H1 (cell line): ENCODE results near the gene LCE2D. TPM values are rescaled to one million over a fixed set of nuclear protein-coding genes. Genes with fewer than 3 reads are reported as not detected.

Source experiments
- CTCF ChIA-PET: fragments of 300-600 bp; sonication (Branson Sonifier 250); formaldehyde crosslinking; loops from one replicate; lab custom pipeline; 2021; ENCODE audit not compliant: partially characterized antibody; lab: Charles Lee
- POLR2A ChIA-PET: fragments of 300-600 bp; sonication (Branson Sonifier 250); formaldehyde crosslinking; loops from one replicate; lab custom pipeline; 2021; ENCODE audit warnings: inconsistent platforms; ENCODE audit not compliant: partially characterized antibody; lab: Charles Lee
- DNase-seq, 2 experiments: peaks; one replicate each; pipeline versions ENCODE4 v3.0.0 to v3.0.0-alpha.2; 2010 to 2022; ENCODE audit warnings: low spot score in 2 of 2, low read depth in 1 of 2, mixed read lengths in 1 of 2
- FAIRE-seq: peaks from 2 replicates; lab custom pipeline; 2011; peaks lifted over from hg19 to GRCh38; lab: Jason Lieb, UNC
- H2AFZ ChIP-seq: 2 replicates; pipeline ENCODE4 v1.8.1; 2012; ENCODE audit warnings: low read length, inconsistent platforms
- H2AK5ac ChIP-seq: 2 replicates; pipeline ENCODE4 v1.6.1; 2013; ENCODE audit warnings: low read depth, low read length
- H2BK120ac ChIP-seq: replicated peaks from 2 replicates; pipeline ENCODE3; 2013; ENCODE audit warnings: low read depth, low read length, inconsistent platforms
- H2BK12ac ChIP-seq: 2 replicates; pipeline ENCODE4 v1.6.1; 2013; ENCODE audit warnings: low read depth, low read length
- H2BK15ac ChIP-seq: 2 replicates; pipeline ENCODE4 v1.6.1; 2013; ENCODE audit warnings: low read length
- H2BK20ac ChIP-seq: 2 replicates; pipeline ENCODE4 v1.6.1; 2013; ENCODE audit warnings: low read length
- H2BK5ac ChIP-seq: 2 replicates; pipeline ENCODE4 v1.6.1; 2013; ENCODE audit warnings: low read depth, low read length
- H3K14ac ChIP-seq: 2 replicates; pipeline ENCODE4 v1.6.1; 2013; ENCODE audit warnings: inconsistent platforms; ENCODE audit not compliant: insufficient read length
- H3K18ac ChIP-seq: 2 replicates; pipeline ENCODE4 v1.6.1; 2013; ENCODE audit warnings: low read length; ENCODE audit errors: extremely low read depth
- H3K23ac ChIP-seq: 2 replicates; pipeline ENCODE4 v1.6.1; 2013; ENCODE audit warnings: inconsistent platforms; ENCODE audit not compliant: insufficient read length
- H3K23me2 ChIP-seq: 2 replicates; pipeline ENCODE4 v1.6.1; 2013; ENCODE audit warnings: low read depth, low read length
- H3K27ac ChIP-seq: 2 replicates; pipeline ENCODE4 v1.6.1; 2011; ENCODE audit warnings: low read depth, low read length, inconsistent platforms
- H3K27me3 ChIP-seq, 4 experiments: replicated peaks in 1 of 4; 1 replicate in 1 of 4; 2 replicates in 3 of 4; pipeline versions ENCODE4 v1.6.1 to v1.8.1; 2011 to 2013; ENCODE audit warnings: low read length in 3 of 4, mild to moderate bottlenecking in 3 of 4, inconsistent platforms in 2 of 4, mixed read lengths in 2 of 4, moderate library complexity in 1 of 4; ENCODE audit not compliant: control insufficient read depth in 3 of 4, insufficient read depth in 3 of 4; ENCODE audit errors: extremely low read depth in 1 of 4
- H3K36me3 ChIP-seq, 4 experiments: 2 replicates each; pipeline versions ENCODE4 v1.6.1 to v1.8.1; 2011 to 2013; ENCODE audit warnings: mild to moderate bottlenecking in 4 of 4, low read length in 3 of 4, moderate library complexity in 2 of 4, control low read depth in 1 of 4, inconsistent platforms in 1 of 4; ENCODE audit not compliant: insufficient read depth in 4 of 4, control insufficient read depth in 2 of 4
- H3K4ac ChIP-seq: replicated peaks from 2 replicates; pipeline ENCODE3; 2013; ENCODE audit warnings: low read length, low read depth, mixed read lengths, inconsistent platforms; ENCODE audit not compliant: insufficient read length
- H3K4me1 ChIP-seq, 4 experiments: replicated peaks in 1 of 4; 1 replicate in 1 of 4; 2 replicates in 3 of 4; pipeline versions ENCODE4 v1.6.1 to v1.8.1; 2011 to 2013; ENCODE audit warnings: low read length in 3 of 4, inconsistent platforms in 2 of 4, mixed read lengths in 1 of 4; ENCODE audit not compliant: insufficient read depth in 4 of 4, control insufficient read depth in 3 of 4
- H3K4me2 ChIP-seq, 2 experiments: 2 replicates each; pipeline versions ENCODE4 v1.6.1 to v1.8.1; 2011 to 2013; ENCODE audit warnings: low read depth in 2 of 2, low read length in 2 of 2, control low read depth in 1 of 2, inconsistent platforms in 1 of 2, mild to moderate bottlenecking in 1 of 2; ENCODE audit not compliant: insufficient read depth in 1 of 2
- H3K4me3 ChIP-seq, 4 experiments: fragments of 200-600, 300-600 bp in 1 of 4; sonication (generic), shearing (Covaris generic), sonication (Bioruptor Twin) in 1 of 4; 2 replicates each; pipeline versions ENCODE4 v1.5.1 to v1.8.1; 2011 to 2016; ENCODE audit warnings: low read length in 4 of 4, low read depth in 3 of 4, control low read depth in 2 of 4, inconsistent platforms in 2 of 4, mild to moderate bottlenecking in 2 of 4, mixed read lengths in 1 of 4, moderate library complexity in 1 of 4; ENCODE audit not compliant: insufficient read depth in 2 of 4; ENCODE audit errors: extremely low read depth in 1 of 4
- H3K56ac ChIP-seq: replicated peaks from 2 replicates; pipeline ENCODE3; 2013; ENCODE audit warnings: low read depth, mild to moderate bottlenecking, mixed read lengths, low read length, inconsistent platforms; ENCODE audit not compliant: insufficient read length
- H3K79me1 ChIP-seq: 2 replicates; pipeline ENCODE4 v1.6.1; 2013; ENCODE audit warnings: low read depth, low read length, control low read depth
- H3K79me2 ChIP-seq, 2 experiments: 2 replicates each; pipeline versions ENCODE4 v1.6.1 to v1.8.1; 2012 to 2013; ENCODE audit warnings: low read length in 2 of 2, mild to moderate bottlenecking in 2 of 2, inconsistent platforms in 1 of 2; ENCODE audit not compliant: insufficient read depth in 2 of 2, control insufficient read depth in 1 of 2
- H3K9ac ChIP-seq, 4 experiments: replicated peaks in 1 of 4; 1 replicate in 1 of 4; 2 replicates in 3 of 4; pipeline versions ENCODE4 v1.6.1 to v1.8.1; 2011 to 2013; ENCODE audit warnings: low read depth in 3 of 4, low read length in 3 of 4, control low read depth in 2 of 4, mild to moderate bottlenecking in 2 of 4, moderate library complexity in 2 of 4, inconsistent platforms in 1 of 4; ENCODE audit errors: extremely low read depth in 1 of 4
- H3K9me3 ChIP-seq, 2 experiments: 2 replicates each; pipeline versions ENCODE4 v1.6.1 to v1.8.1; 2012 to 2013; ENCODE audit warnings: mild to moderate bottlenecking in 2 of 2, moderate library complexity in 2 of 2, control low read depth in 1 of 2, inconsistent platforms in 1 of 2, low read depth in 1 of 2, low read length in 1 of 2, mixed read lengths in 1 of 2; ENCODE audit not compliant: insufficient read depth in 2 of 2
- H4K20me1 ChIP-seq, 2 experiments: replicated peaks in 1 of 2; 2 replicates each; pipeline versions ENCODE3 to v1.8.1; 2011 to 2013; ENCODE audit warnings: inconsistent platforms in 2 of 2, low read length in 2 of 2, mild to moderate bottlenecking in 1 of 2; ENCODE audit not compliant: insufficient read depth in 2 of 2, control insufficient read depth in 1 of 2
- H4K5ac ChIP-seq: 2 replicates; pipeline ENCODE4 v1.6.1; 2013; ENCODE audit warnings: low read length, low read depth, mixed read lengths, inconsistent platforms; ENCODE audit not compliant: insufficient read length
- H4K8ac ChIP-seq: 2 replicates; pipeline ENCODE4 v1.8.0; 2013; ENCODE audit warnings: mild to moderate bottlenecking, moderate library complexity, low read length, inconsistent platforms; ENCODE audit not compliant: insufficient read depth; ENCODE audit errors: extremely low read depth
- H4K91ac ChIP-seq: replicated peaks from 2 replicates; pipeline ENCODE3; 2013; ENCODE audit warnings: low read length, mixed read lengths, inconsistent platforms; ENCODE audit not compliant: insufficient read length
- ATF2 ChIP-seq: IDR thresholded peaks from 2 replicates; pipeline ENCODE4 v1.6.1; 2012; ENCODE audit warnings: low read length, inconsistent platforms
- CTCF ChIP-seq, 3 experiments: IDR thresholded peaks; 1 replicate in 2 of 3; 2 replicates in 1 of 3; pipeline versions ENCODE4 v1.5.1 to v1.6.1; 2011; ENCODE audit warnings: low read length in 3 of 3, mild to moderate bottlenecking in 3 of 3, inconsistent platforms in 2 of 3, low read depth in 1 of 3, moderate library complexity in 1 of 3; ENCODE audit not compliant: insufficient read depth in 1 of 3; ENCODE audit errors: control extremely low read depth in 1 of 3
- FOSL1 ChIP-seq: IDR thresholded peaks from 2 replicates; pipeline ENCODE4 v1.6.1; 2011; ENCODE audit warnings: mild to moderate bottlenecking, low read depth, low read length, moderate library complexity; ENCODE audit not compliant: insufficient read depth
- GTF2F1 ChIP-seq: IDR thresholded peaks from 2 replicates; pipeline ENCODE4 v1.6.1; 2012; ENCODE audit warnings: low read depth, low read length, improper control_type of control experiment, borderline replicate concordance
- NANOG ChIP-seq: IDR thresholded peaks from 2 replicates; pipeline ENCODE4 v1.6.1; 2011; ENCODE audit warnings: low read length, low read depth, mild to moderate bottlenecking, inconsistent platforms; ENCODE audit not compliant: insufficient read depth, poor library complexity, severe bottlenecking
- PHF8 ChIP-seq: fragments of 200-600 bp; sonication (generic); conservative IDR thresholded peaks from 2 replicates; pipeline ENCODE4 v1.7.1; 2012; ENCODE audit warnings: low read depth, mild to moderate bottlenecking, inconsistent platforms, low read length, moderate library complexity
- POLR2AphosphoS5 ChIP-seq: IDR thresholded peaks from 2 replicates; pipeline ENCODE4 v1.6.1; 2011; ENCODE audit warnings: low read depth, low read length
- SIN3A ChIP-seq, 2 experiments: IDR thresholded peaks in 1 of 2; conservative IDR thresholded peaks in 1 of 2; 2 replicates each; pipeline ENCODE4 v1.6.1; 2011 to 2012; ENCODE audit warnings: low read length in 2 of 2, improper control_type of control experiment in 1 of 2, low read depth in 1 of 2, mild to moderate bottlenecking in 1 of 2
- SIRT6 ChIP-seq: IDR thresholded peaks from one replicate; pipeline ENCODE4 v1.7.1; 2012; ENCODE audit warnings: low read length, inconsistent platforms
- SIX5 ChIP-seq: IDR thresholded peaks from 2 replicates; pipeline ENCODE4 v1.6.1; 2011; ENCODE audit warnings: mild to moderate bottlenecking, low read depth, low read length
- WGBS, 2 experiments: shearing (Covaris generic) in 1 of 2; methylation state at CpG; one replicate each; pipeline versions ENCODE4 v1.1.6 to v1.1.7; 2013 to 2015; ENCODE audit warnings: low lambda C conversion rate in 2 of 2, mixed read lengths in 2 of 2, inconsistent platforms in 1 of 2, low coverage in 1 of 2, missing lambda C conversion rate in 1 of 2; ENCODE audit not compliant: insufficient replicate concordance in 2 of 2, insufficient coverage in 1 of 2, insufficient read length in 1 of 2; ENCODE audit errors: extremely low coverage in 1 of 2, missing lambda C conversion rate in 1 of 2; 5-methylcytosine and 5-hydroxymethylcytosine counted together
- polyA plus RNA-seq, 7 experiments: library from polyadenylated mRNA; depleted of rRNA in 3 of 7; stranded (reverse) in 5 of 7; unstranded in 2 of 7; fragments of >200 nt in 5 of 7; fragments of 200-250 nt in 2 of 7; gene quantifications; 1 replicate in 5 of 7; 2 replicates in 1 of 7; 4 replicates in 1 of 7; pipeline versions ENCODE4 v1.2.1 to v1.2.3, GENCODE V29; 2011 to 2013; ENCODE audit warnings: missing spikeins in 2 of 7, mixed read lengths in 2 of 7
- total RNA-seq: library from RNA; stranded (reverse); fragmentation: NEBNext Ultra II Directional; extraction: Animal tissue kit (Norgen Biotek cat#: 25700); gene quantifications from 2 replicates; pipeline ENCODE4 v1.2.1, GENCODE V29; 2021

Gene LCE2D
- total and polyA plus RNA-seq, 2 of the 8 experiments (the other 6 are each of a cell fraction or from before 2014, with no cell fraction given) = not detected

DNA sequence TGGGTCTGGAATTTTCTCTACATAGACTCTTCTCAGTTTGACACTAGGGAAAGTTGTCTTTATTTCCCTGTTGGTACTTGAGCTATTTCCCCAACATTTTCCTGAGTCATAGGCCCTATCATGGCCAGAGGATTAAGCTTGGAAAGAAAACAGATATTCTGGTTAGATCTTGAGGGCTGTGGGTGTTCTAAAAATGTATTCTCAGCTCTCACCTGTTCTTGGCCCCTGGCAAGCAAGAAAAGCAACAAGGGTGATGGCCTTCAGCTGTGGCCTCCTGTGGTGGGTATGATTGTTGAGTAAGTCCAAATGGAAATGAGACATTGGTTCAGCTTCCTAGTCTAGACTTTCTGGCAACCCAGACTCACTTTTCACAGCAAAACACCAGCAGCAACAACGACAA, 22.8 kb upstream of the LCE2D start:
- H2BK20ac ChIP-seq = no peak overlapping the region
- no peak overlapping the region for H4K5ac ChIP-seq
- H3K18ac ChIP-seq = no peak overlapping the region
- H3K4ac ChIP-seq = no peak overlapping the region
- no peak overlapping the region for H4K8ac ChIP-seq
- H3K23ac ChIP-seq = no peak overlapping the region
- no peak overlapping the region for H2BK5ac ChIP-seq
- H3K4me2 ChIP-seq = no peak overlapping the region
- H3K23me2 ChIP-seq = no peaks in the 10 kb centered on the region
- ChIA-PET CTCF (interaction anchor here (0.7 to 1.5 kb wide), 2 partner anchors 10 to 15 kb away, joined by 3 to 5 read pairs; no protein-coding TSS in a partner anchor), POLR2A (no interaction called here)
- FAIRE-seq (no peak), DNase-seq (no peak)
- H4K91ac ChIP-seq = no peak overlapping the region
- 74% methylated on average over 1 of the region's 1 CpG; no CpG with 5 or more reads in 1 of the 2 experiments for WGBS, 2 experiments
- H3K36me3 ChIP-seq = no peaks in the 10 kb centered on the region
- H3K56ac ChIP-seq = no peak overlapping the region
- H4K20me1 ChIP-seq = no peaks in the 10 kb centered on the region
- no peaks in the 10 kb centered on the region for H3K27me3 ChIP-seq
- H2BK12ac ChIP-seq = no peak overlapping the region
- H3K79me2 ChIP-seq = no peaks in the 10 kb centered on the region
- H3K9me3 ChIP-seq = peaks cover 62 to 84% of the 10 kb centered on the region in 2 experiments
- H3K27ac ChIP-seq = no peak overlapping the region
- H2AK5ac ChIP-seq = no peak overlapping the region
- no peak overlapping the region for H2BK120ac ChIP-seq
- H3K4me1 ChIP-seq = no peaks in the 10 kb centered on the region
- H3K9ac ChIP-seq = no peak overlapping the region
- H3K14ac ChIP-seq = no peak overlapping the region
- no peaks in the 10 kb centered on the region for H3K79me1 ChIP-seq
- no peak overlapping the region for H2BK15ac ChIP-seq
- no peak overlapping the region for H2AFZ ChIP-seq
- H3K4me3 ChIP-seq = no peak overlapping the region
- TF ChIP-seq SIN3A (conservative IDR thresholded peaks at IDR 0.05 in 1 of 2, IDR thresholded peaks at IDR 0.05 in 1 of 2; ENCODE audit: low read depth in 1 of 2, low read length in 2 of 2) (no peak), NANOG (no peak), POLR2AphosphoS5 (no peak), ATF2 (no peak), CTCF (IDR thresholded peaks at IDR 0.05; ENCODE audit: control extremely low read depth in 1 of 3, insufficient read depth in 1 of 3, low read depth in 1 of 3, low read length in 3 of 3) (no peak), PHF8 (no peak), FOSL1 (no peak), SIX5 (no peak), SIRT6 (no peak), GTF2F1 (no peak)
